DMS 273 (cell line): ENCODE results near the gene ESR1.
A peak's percentile ranks its signal among the peaks of the same experiment; 100 is the strongest.
"Not testable (repeated sequence)": the region's sequence is repeated elsewhere in the genome, so short reads cannot be mapped to it uniquely, and the experiment has no call there.

Experiments
- DNase-seq: peaks from one replicate; lab custom pipeline; 2025; ENCODE audit not compliant: unreplicated experiment; lab: John Stamatoyannopoulos, UW

Gene ESR1

DNA sequence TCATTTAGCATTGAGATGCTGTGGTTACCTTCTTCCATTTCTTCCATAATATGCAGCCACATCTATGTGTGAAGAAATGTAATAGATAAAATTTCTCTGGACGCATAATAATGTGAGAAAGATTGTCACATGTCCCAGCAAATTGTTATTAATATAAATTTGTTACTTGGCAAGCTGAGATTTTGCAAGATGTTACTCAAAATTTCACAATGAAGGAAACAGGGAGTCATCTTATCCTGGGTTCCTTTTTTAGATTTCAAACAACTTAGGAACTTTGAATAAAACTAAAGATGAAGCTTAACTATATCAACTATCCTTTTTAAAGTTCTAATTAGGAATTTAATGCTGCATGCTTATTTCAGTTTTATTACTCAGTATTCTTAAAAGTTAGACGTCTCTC, 3.6 kb downstream of the ESR1 start:
- no peak for DNase-seq

GRCh38 chr6:151813858-151814257, 6.4 kb downstream of the ESR1 start:
- DNase-seq, result no peak

DNA sequence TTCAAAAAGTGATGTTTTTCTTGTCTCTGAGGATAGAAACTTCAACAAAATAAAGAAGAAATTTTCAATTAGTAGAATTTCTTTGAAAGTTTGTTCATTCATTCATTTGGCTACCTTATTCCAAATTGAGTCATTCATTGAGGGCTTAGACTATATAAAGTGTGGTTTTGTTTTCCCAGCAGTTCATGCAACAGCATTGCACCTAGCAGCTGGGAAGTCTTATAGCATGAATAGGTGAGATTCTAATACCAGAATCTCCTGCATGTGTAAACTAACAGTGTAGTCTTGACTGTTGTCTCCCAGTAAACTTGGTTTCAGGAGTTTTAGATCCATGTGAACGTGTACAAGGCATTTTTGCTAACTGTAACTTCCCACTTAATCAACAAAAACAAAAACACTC, 7.1 kb downstream of the ESR1 start:
- DNase-seq, result no peak

DNA sequence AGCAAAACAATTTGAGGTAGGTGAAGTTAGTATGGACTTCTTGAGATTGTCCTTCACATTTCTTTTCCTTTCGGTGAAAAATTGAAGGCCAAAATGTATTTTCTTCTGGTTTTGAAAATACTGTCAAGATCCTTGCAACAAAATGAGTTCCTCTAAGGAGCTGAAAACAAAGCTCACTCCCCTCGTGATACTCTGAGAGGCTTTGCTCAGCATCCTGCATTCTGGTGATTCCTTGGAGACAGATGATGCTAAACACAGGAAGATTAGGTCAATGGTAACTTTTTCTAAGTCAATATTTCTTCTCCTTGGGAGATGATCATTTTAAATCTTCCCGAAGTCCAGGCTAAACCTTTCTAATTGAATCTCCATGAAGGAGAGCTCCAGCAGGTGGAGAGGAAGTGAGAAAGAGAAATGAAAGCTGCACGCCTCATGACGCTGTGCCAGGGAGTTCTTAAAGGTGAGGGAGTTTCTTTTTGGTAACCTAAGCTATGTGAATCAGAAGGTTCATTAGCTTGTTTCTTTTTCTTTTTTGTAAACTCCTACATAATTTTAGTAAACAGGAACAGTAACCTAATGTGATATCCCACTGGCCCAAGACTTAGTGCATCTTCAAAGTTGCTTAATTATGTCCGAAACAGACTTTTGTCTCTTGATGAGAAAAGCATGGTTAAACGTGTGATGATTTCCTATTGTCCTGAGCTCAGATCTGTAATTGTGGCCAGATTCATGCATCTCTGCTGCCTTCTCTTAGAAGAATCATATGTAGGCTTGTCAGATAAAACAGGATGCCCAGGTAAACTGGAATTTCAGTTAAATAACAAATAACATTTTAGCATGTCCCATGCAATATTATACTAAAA, 15.0 kb downstream of the ESR1 start:
- DNase-seq, result no peak

- no peak for DNase-seq
Observed at GRCh38 chr6:151826517-151827142, 19.1 kb downstream of the ESR1 start.

GRCh38 chr6:151832710-151833109, 25.2 kb downstream of the ESR1 start:
- no peak for DNase-seq

GRCh38 chr6:151835396-151835795, 27.9 kb downstream of the ESR1 start:
- DNase-seq, result no peak

DNA sequence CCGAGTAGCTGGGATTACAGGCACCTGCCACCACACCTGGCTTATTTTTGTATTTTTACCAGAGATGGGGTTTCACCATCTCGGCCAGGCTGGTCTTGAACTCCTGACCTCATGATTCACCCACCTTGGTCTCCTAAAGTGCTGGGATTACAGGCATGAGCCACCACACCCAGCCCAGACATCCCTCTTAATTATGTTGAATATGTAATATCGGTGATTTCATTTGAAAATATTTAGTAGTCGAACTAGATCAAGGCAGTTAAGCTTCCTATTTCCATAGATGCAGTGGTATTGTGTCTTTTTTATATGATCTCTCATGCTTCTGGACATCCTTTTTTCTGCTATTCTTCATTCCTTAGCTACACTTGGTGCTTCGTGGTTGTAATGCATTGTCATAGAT, 29.7 kb downstream of the ESR1 start:
- no peak for DNase-seq

- DNase-seq, result no peak
Observed at GRCh38 chr6:151842816-151843215, 35.3 kb downstream of the ESR1 start.

DNA sequence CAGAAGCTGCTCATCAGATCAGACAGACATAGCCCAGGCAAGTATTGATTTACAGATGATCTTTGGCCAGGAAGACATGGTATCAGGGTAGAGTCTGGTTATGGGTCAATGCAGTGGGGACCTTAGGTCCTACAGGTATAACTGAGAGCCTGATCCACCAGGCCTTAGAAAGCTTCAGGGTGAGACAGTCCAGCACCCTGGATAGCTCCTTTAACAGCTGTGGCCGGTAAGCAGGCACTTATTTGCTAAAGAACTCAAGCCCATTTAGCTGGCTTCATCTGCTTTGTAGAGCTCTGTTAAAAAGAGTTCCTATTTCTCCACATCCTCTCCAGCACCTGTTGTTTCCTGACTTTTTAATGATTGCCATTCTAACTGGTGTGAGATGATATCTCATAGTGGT, 39.6 kb downstream of the ESR1 start:
- DNase-seq, result peak; percentile 20

DNA sequence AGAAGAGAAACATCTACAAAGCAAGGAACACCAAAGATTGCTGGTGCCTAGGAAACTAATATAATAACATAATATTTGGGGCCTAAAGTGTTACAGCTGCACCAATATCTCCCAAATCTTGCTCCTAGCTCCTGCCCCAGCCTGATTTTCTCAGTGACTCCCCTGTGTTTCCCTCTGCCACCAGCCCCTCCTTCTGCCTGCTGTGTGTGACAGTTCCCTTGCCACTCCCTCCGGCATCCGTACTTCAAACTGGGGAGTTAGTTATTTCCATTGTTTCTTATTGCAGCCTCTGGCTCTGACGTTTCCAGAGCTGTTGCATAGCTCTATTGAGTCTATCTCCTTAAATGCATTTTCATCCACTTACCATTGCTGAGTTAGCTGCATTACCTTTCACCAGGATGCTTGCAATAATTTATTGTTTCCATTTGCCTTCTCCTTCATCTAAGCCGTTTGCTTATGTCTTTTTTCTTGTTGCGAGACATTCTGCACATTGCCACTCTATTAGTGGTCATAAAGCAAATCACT, 43.1 kb downstream of the ESR1 start:
- DNase-seq, result no peak

- DNase-seq, result no peak
Observed at GRCh38 chr6:151858294-151858693, 50.8 kb downstream of the ESR1 start.

DNA sequence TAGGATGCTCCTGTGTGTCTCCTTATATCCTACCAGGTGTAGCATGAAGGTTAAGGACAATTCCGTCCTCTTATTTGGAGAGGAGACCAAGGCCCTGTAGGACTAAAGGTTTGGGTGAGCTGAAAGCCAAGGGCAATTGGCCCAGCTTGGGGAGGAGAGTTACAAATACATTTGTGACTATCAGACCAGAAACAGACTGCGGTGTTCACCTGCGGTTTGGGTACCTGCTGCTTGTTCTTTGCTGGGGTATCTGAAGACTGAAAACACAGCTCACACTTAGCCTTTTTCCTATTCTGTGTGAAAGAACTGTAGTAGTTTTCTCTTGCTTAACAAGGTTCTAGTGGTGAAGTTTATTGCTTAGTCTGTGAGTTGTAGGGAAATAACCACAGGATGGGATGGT, 55.0 kb downstream of the ESR1 start:
- no peak for DNase-seq

- not testable (repeated sequence) for DNase-seq
Observed at GRCh38 chr6:151867361-151867869, 59.9 kb downstream of the ESR1 start.

DNA sequence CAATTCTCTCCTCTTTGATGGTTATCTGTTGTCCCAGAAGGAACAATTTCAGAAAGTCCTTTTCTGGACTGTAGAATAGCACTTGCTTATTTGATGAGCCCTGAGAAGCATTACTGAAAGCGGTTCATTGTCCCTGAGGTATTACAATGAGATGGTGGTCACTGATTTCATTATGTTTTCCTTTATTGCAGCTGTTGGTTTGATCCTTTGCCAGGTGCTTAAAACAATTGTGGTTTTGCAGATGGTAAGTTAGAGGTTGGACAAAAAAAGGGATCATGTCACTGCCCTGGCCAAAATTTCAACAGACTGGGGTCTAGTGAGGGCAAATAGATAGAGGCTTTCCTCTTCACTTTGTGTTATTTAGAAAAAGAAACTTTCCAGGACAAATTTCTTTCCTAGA, 61.9 kb downstream of the ESR1 start:
- no peak for DNase-seq

GRCh38 chr6:151869787-151870186, 62.3 kb downstream of the ESR1 start:
- DNase-seq, result no peak

GRCh38 chr6:151870375-151870774, 62.9 kb downstream of the ESR1 start:
- no peak for DNase-seq

DNA sequence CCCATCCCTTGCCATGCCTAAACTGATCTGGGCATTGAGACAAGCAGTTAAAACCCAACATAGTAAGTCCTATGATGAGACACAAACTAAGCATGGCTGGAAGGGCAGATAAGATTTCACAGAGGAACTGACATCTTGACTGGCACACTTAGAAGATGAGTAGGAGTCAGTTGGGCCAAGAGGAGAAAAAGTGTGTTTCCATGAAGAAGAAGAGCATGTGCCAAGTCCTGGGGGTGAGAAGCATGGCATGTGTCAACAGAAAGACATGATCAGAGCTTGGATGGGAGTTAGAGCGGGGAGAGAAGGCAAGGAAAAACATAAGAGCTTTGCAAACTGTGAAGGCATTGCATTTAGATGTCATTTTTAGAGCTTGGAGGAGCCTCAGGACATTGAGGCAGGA, 68.0 kb downstream of the ESR1 start:
- no peak for DNase-seq

DNA sequence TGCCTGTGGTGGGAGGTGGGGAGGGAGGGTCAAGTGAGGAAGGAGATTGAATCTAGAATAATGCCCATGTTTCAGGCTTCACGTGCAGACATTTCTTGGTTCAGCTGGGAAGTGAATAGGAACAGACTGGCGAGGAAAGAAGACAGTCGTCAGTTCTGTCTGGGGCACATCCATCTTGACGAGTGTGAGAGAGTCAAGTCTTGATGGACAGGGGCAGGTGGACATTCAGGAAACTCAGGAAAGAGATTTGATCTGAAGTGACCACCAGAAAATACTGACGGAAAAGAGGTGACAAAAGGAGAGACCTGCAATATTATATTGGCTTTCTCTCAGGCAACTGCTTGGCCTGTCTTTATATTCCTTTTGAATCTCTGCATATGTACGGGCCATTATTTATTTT, 68.6 kb downstream of the ESR1 start:
- DNase-seq, result no peak

DNA sequence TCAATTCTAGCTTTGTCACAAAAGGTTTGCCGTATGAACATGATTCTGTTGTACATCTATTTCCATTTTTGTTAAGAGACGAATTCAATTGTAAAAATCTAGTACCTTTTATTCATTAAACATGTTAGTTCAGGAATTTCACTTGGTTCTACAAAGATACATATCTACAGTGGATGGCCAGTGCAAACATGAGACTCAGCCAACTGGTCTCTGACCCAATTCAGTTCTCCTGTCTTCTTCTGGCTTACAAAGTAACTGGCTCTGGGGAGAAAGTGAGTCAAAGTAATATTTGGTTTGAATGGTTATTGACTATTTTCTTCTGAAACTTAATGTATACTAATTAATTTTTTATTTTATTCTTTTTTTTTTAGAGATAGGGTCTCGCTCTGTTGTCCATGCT, 70.0 kb downstream of the ESR1 start:
- DNase-seq, result no peak

- no peak for DNase-seq
Observed at GRCh38 chr6:151881231-151881630, 73.7 kb downstream of the ESR1 start.

- no peak for DNase-seq
Observed at GRCh38 chr6:151882206-151882605, 74.7 kb downstream of the ESR1 start.
